H1 (cell line): Measurements from ENCODE around the gene CHD9. TPM values are rescaled to one million over a fixed set of nuclear protein-coding genes. Genes with fewer than 3 reads are reported as not detected.

Experiments
- CTCF ChIA-PET: fragments of 300-600 bp; sonication (Branson Sonifier 250); formaldehyde crosslinking; loops from one replicate; lab custom pipeline; 2021; ENCODE audit not compliant: partially characterized antibody; lab: Charles Lee
- POLR2A ChIA-PET: fragments of 300-600 bp; sonication (Branson Sonifier 250); formaldehyde crosslinking; loops from one replicate; lab custom pipeline; 2021; ENCODE audit warnings: inconsistent platforms; ENCODE audit not compliant: partially characterized antibody; lab: Charles Lee
- DNase-seq, 2 experiments: peaks; one replicate each; pipeline versions ENCODE4 v3.0.0 to v3.0.0-alpha.2; 2010 to 2022; ENCODE audit warnings: low spot score in 2 of 2, low read depth in 1 of 2, mixed read lengths in 1 of 2
- FAIRE-seq: peaks from 2 replicates; lab custom pipeline; 2011; peaks lifted over from hg19 to GRCh38; lab: Jason Lieb, UNC
- H2AFZ ChIP-seq: 2 replicates; pipeline ENCODE4 v1.8.1; 2012; ENCODE audit warnings: low read length, inconsistent platforms
- H2AK5ac ChIP-seq: 2 replicates; pipeline ENCODE4 v1.6.1; 2013; ENCODE audit warnings: low read depth, low read length
- H2BK120ac ChIP-seq: replicated peaks from 2 replicates; pipeline ENCODE3; 2013; ENCODE audit warnings: low read depth, low read length, inconsistent platforms
- H2BK12ac ChIP-seq: 2 replicates; pipeline ENCODE4 v1.6.1; 2013; ENCODE audit warnings: low read depth, low read length
- H2BK15ac ChIP-seq: 2 replicates; pipeline ENCODE4 v1.6.1; 2013; ENCODE audit warnings: low read length
- H2BK20ac ChIP-seq: 2 replicates; pipeline ENCODE4 v1.6.1; 2013; ENCODE audit warnings: low read length
- H2BK5ac ChIP-seq: 2 replicates; pipeline ENCODE4 v1.6.1; 2013; ENCODE audit warnings: low read depth, low read length
- H3K14ac ChIP-seq: 2 replicates; pipeline ENCODE4 v1.6.1; 2013; ENCODE audit warnings: inconsistent platforms; ENCODE audit not compliant: insufficient read length
- H3K18ac ChIP-seq: 2 replicates; pipeline ENCODE4 v1.6.1; 2013; ENCODE audit warnings: low read length; ENCODE audit errors: extremely low read depth
- H3K23ac ChIP-seq: 2 replicates; pipeline ENCODE4 v1.6.1; 2013; ENCODE audit warnings: inconsistent platforms; ENCODE audit not compliant: insufficient read length
- H3K23me2 ChIP-seq: 2 replicates; pipeline ENCODE4 v1.6.1; 2013; ENCODE audit warnings: low read depth, low read length
- H3K27ac ChIP-seq: 2 replicates; pipeline ENCODE4 v1.6.1; 2011; ENCODE audit warnings: low read depth, low read length, inconsistent platforms
- H3K27me3 ChIP-seq, 4 experiments: replicated peaks in 1 of 4; 1 replicate in 1 of 4; 2 replicates in 3 of 4; pipeline versions ENCODE4 v1.6.1 to v1.8.1; 2011 to 2013; ENCODE audit warnings: low read length in 3 of 4, mild to moderate bottlenecking in 3 of 4, inconsistent platforms in 2 of 4, mixed read lengths in 2 of 4, moderate library complexity in 1 of 4; ENCODE audit not compliant: control insufficient read depth in 3 of 4, insufficient read depth in 3 of 4; ENCODE audit errors: extremely low read depth in 1 of 4
- H3K36me3 ChIP-seq, 4 experiments: 2 replicates each; pipeline versions ENCODE4 v1.6.1 to v1.8.1; 2011 to 2013; ENCODE audit warnings: mild to moderate bottlenecking in 4 of 4, low read length in 3 of 4, moderate library complexity in 2 of 4, control low read depth in 1 of 4, inconsistent platforms in 1 of 4; ENCODE audit not compliant: insufficient read depth in 4 of 4, control insufficient read depth in 2 of 4
- H3K4ac ChIP-seq: replicated peaks from 2 replicates; pipeline ENCODE3; 2013; ENCODE audit warnings: low read length, low read depth, mixed read lengths, inconsistent platforms; ENCODE audit not compliant: insufficient read length
- H3K4me1 ChIP-seq, 4 experiments: replicated peaks in 1 of 4; 1 replicate in 1 of 4; 2 replicates in 3 of 4; pipeline versions ENCODE4 v1.6.1 to v1.8.1; 2011 to 2013; ENCODE audit warnings: low read length in 3 of 4, inconsistent platforms in 2 of 4, mixed read lengths in 1 of 4; ENCODE audit not compliant: insufficient read depth in 4 of 4, control insufficient read depth in 3 of 4
- H3K4me2 ChIP-seq, 2 experiments: 2 replicates each; pipeline versions ENCODE4 v1.6.1 to v1.8.1; 2011 to 2013; ENCODE audit warnings: low read depth in 2 of 2, low read length in 2 of 2, control low read depth in 1 of 2, inconsistent platforms in 1 of 2, mild to moderate bottlenecking in 1 of 2; ENCODE audit not compliant: insufficient read depth in 1 of 2
- H3K4me3 ChIP-seq, 4 experiments: fragments of 200-600, 300-600 bp in 1 of 4; sonication (generic), shearing (Covaris generic), sonication (Bioruptor Twin) in 1 of 4; 2 replicates each; pipeline versions ENCODE4 v1.5.1 to v1.8.1; 2011 to 2016; ENCODE audit warnings: low read length in 4 of 4, low read depth in 3 of 4, control low read depth in 2 of 4, inconsistent platforms in 2 of 4, mild to moderate bottlenecking in 2 of 4, mixed read lengths in 1 of 4, moderate library complexity in 1 of 4; ENCODE audit not compliant: insufficient read depth in 2 of 4; ENCODE audit errors: extremely low read depth in 1 of 4
- H3K56ac ChIP-seq: replicated peaks from 2 replicates; pipeline ENCODE3; 2013; ENCODE audit warnings: low read depth, mild to moderate bottlenecking, mixed read lengths, low read length, inconsistent platforms; ENCODE audit not compliant: insufficient read length
- H3K79me1 ChIP-seq: 2 replicates; pipeline ENCODE4 v1.6.1; 2013; ENCODE audit warnings: low read depth, low read length, control low read depth
- H3K79me2 ChIP-seq, 2 experiments: 2 replicates each; pipeline versions ENCODE4 v1.6.1 to v1.8.1; 2012 to 2013; ENCODE audit warnings: low read length in 2 of 2, mild to moderate bottlenecking in 2 of 2, inconsistent platforms in 1 of 2; ENCODE audit not compliant: insufficient read depth in 2 of 2, control insufficient read depth in 1 of 2
- H3K9ac ChIP-seq, 4 experiments: replicated peaks in 1 of 4; 1 replicate in 1 of 4; 2 replicates in 3 of 4; pipeline versions ENCODE4 v1.6.1 to v1.8.1; 2011 to 2013; ENCODE audit warnings: low read depth in 3 of 4, low read length in 3 of 4, control low read depth in 2 of 4, mild to moderate bottlenecking in 2 of 4, moderate library complexity in 2 of 4, inconsistent platforms in 1 of 4; ENCODE audit errors: extremely low read depth in 1 of 4
- H3K9me3 ChIP-seq, 2 experiments: 2 replicates each; pipeline versions ENCODE4 v1.6.1 to v1.8.1; 2012 to 2013; ENCODE audit warnings: mild to moderate bottlenecking in 2 of 2, moderate library complexity in 2 of 2, control low read depth in 1 of 2, inconsistent platforms in 1 of 2, low read depth in 1 of 2, low read length in 1 of 2, mixed read lengths in 1 of 2; ENCODE audit not compliant: insufficient read depth in 2 of 2
- H4K20me1 ChIP-seq, 2 experiments: replicated peaks in 1 of 2; 2 replicates each; pipeline versions ENCODE3 to v1.8.1; 2011 to 2013; ENCODE audit warnings: inconsistent platforms in 2 of 2, low read length in 2 of 2, mild to moderate bottlenecking in 1 of 2; ENCODE audit not compliant: insufficient read depth in 2 of 2, control insufficient read depth in 1 of 2
- H4K5ac ChIP-seq: 2 replicates; pipeline ENCODE4 v1.6.1; 2013; ENCODE audit warnings: low read length, low read depth, mixed read lengths, inconsistent platforms; ENCODE audit not compliant: insufficient read length
- H4K8ac ChIP-seq: 2 replicates; pipeline ENCODE4 v1.8.0; 2013; ENCODE audit warnings: mild to moderate bottlenecking, moderate library complexity, low read length, inconsistent platforms; ENCODE audit not compliant: insufficient read depth; ENCODE audit errors: extremely low read depth
- H4K91ac ChIP-seq: replicated peaks from 2 replicates; pipeline ENCODE3; 2013; ENCODE audit warnings: low read length, mixed read lengths, inconsistent platforms; ENCODE audit not compliant: insufficient read length
- TCF12 ChIP-seq: IDR thresholded peaks from 2 replicates; pipeline ENCODE4 v1.6.1; 2011; ENCODE audit warnings: low read depth, mild to moderate bottlenecking, low read length
- WGBS, 2 experiments: shearing (Covaris generic) in 1 of 2; methylation state at CpG; one replicate each; pipeline versions ENCODE4 v1.1.6 to v1.1.7; 2013 to 2015; ENCODE audit warnings: low lambda C conversion rate in 2 of 2, mixed read lengths in 2 of 2, inconsistent platforms in 1 of 2, low coverage in 1 of 2, missing lambda C conversion rate in 1 of 2; ENCODE audit not compliant: insufficient replicate concordance in 2 of 2, insufficient coverage in 1 of 2, insufficient read length in 1 of 2; ENCODE audit errors: extremely low coverage in 1 of 2, missing lambda C conversion rate in 1 of 2; 5-methylcytosine and 5-hydroxymethylcytosine counted together
- polyA plus RNA-seq, 7 experiments: library from polyadenylated mRNA; depleted of rRNA in 3 of 7; stranded (reverse) in 5 of 7; unstranded in 2 of 7; fragments of >200 nt in 5 of 7; fragments of 200-250 nt in 2 of 7; gene quantifications; 1 replicate in 5 of 7; 2 replicates in 1 of 7; 4 replicates in 1 of 7; pipeline versions ENCODE4 v1.2.1 to v1.2.3, GENCODE V29; 2011 to 2013; ENCODE audit warnings: missing spikeins in 2 of 7, mixed read lengths in 2 of 7
- total RNA-seq: library from RNA; stranded (reverse); fragmentation: NEBNext Ultra II Directional; extraction: Animal tissue kit (Norgen Biotek cat#: 25700); gene quantifications from 2 replicates; pipeline ENCODE4 v1.2.1, GENCODE V29; 2021

Gene CHD9
- total and polyA plus RNA-seq, 2 of the 8 experiments (the other 6 are each of a cell fraction or from before 2014, with no cell fraction given): 9.9 to 32.4 TPM

DNA sequence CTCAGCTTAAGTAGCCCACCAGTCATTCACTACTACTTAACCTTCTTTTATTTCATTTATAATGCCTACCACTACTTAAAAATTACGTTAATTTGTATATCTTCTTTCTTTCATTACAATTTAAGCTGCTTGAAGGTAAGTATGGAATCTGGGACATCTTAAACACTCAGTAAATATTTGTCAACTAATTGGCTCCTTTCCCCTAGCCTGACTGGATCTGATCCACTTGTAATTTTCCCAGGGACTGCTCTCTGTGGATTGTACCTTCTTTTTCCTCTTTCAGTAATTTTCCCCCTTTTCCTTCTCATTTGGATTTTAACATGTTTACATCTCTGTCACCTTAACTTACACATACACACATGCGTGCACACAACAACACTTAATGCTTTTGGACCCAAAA, 227.1 kb downstream of the CHD9 start:
- Histone ChIP-seq H3K4me2 (no peak overlapping the region), H2BK15ac (no peak overlapping the region), H3K23ac (no peak overlapping the region), H3K27me3 (no peaks in the 10 kb centered on the region), H3K4me3 (no peak overlapping the region), H3K79me1 (no peaks in the 10 kb centered on the region), H2BK120ac (no peak overlapping the region), H2BK20ac (no peak overlapping the region), H4K20me1 (no peaks in the 10 kb centered on the region), H2BK12ac (no peak overlapping the region), H4K91ac (no peak overlapping the region), H3K9ac (no peak overlapping the region), H3K4me1 (no peaks in the 10 kb centered on the region), H3K23me2 (no peaks in the 10 kb centered on the region), H2AK5ac (no peak overlapping the region), H3K79me2 (no peaks in the 10 kb centered on the region), H3K18ac (no peak overlapping the region), H3K9me3 (no peaks in the 10 kb centered on the region), H3K27ac (no peak overlapping the region), H3K4ac (no peak overlapping the region), H4K8ac (no peak overlapping the region), H3K36me3 (peaks cover 6 to 44% (median 29%) of the 10 kb centered on the region in 4 experiments; a peak in 7 of 8 replicates), H4K5ac (no peak overlapping the region), H3K56ac (no peak overlapping the region), H3K14ac (no peak overlapping the region), H2BK5ac (no peak overlapping the region), H2AFZ (no peak overlapping the region)
- no peak for DNase-seq
- POLR2A ChIA-PET: no interaction called here
- TF ChIP-seq TCF12: no peak
- WGBS, 2 experiments: 85 to 91% methylated on average over 1 to 2 of the region's 2 CpGs
- CTCF ChIA-PET: no interaction called here
- FAIRE-seq: no peak
